GM19238 (cell line): Measurements from ENCODE around the gene ELAVL3.
"Not testable (repeated sequence)": the region's sequence is repeated elsewhere in the genome, so short reads cannot be mapped to it uniquely, and the experiment has no call there.

Experiments used
- DNase-seq: peaks from one replicate; pipeline ENCODE4 v3.0.0; 2011; ENCODE audit warnings: low spot score; ENCODE audit not compliant: insufficient read length

Gene ELAVL3

GRCh38 chr19:11458912-11459311 is 21.9 kb downstream of the ELAVL3 start:
- DNase-seq = not testable (repeated sequence)

- DNase-seq = no peak
Measured at GRCh38 chr19:11458236-11458900, 22.5 kb downstream of the ELAVL3 start.

DNA sequence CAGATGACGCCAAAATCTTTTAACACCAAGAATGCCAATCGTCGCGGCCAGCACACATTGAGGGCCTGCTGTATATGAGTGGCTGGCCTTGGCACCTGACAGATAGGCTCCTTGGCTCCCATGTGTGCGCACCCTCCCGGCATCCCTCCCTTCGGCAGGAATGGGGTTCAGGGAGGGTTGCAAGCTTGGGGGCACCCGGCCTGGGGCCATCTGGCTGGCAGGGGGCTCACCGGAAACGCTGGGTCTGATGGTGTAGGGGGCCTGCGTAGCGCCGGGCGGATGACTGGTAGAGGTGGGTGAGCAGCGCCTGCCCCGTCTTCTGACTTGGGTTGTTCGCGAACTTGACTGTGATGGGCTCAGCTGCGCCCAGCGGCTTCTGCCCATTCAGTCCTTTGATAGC is 23.0 kb downstream of the ELAVL3 start:
- no peak for DNase-seq

- no peak for DNase-seq
Measured at GRCh38 chr19:11457115-11457514, 23.7 kb downstream of the ELAVL3 start.

GRCh38 chr19:11456659-11457058 is 24.2 kb downstream of the ELAVL3 start:
- DNase-seq = no peak

- not testable (repeated sequence) for DNase-seq
Measured at GRCh38 chr19:11455233-11455554, 25.7 kb downstream of the ELAVL3 start.

DNA sequence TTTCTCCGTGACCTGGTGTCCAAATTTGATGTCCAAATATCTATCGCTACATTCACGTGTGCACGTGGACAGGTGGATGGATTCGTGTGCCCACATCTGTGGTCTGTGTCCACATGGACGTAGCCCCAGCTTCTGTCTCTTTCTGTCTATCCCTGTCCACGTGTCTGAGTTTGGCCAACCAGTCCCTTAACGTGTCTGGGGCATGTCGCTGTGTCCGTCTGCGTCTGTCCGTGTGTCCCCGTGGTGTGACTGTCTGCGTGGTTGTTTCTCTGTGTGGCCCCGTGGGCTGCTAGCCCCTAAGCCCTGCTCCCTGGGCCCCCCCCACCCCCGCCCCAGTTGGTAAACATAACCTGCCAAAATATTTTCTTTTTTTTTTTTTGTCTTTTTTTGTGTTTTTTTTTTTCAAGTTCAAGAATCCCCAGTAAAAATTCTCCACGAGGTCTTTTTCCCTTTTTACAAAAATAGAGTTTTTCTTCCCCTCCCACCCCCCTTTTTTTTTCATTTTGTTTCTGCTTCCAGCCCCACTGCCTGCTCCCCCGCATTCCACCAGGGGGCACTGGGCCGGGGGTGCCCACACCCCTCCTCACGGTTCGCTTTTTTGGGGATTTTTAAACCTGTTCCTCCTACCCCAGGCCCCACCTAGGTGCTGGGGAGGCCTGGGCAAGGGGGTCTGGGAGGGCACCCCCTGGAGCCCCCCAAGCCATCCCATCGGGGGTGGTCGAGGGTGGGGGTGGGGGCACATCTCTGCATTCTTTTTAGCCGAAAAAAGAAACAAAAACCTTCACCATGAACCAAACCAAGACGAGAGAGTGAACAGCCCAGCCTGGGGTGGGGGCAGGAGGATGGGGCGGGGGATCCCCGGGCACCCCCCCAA is 27.1 kb downstream of the ELAVL3 start:
- DNase-seq = no peak

- no peak for DNase-seq
Measured at GRCh38 chr19:11452620-11453310, 28.1 kb downstream of the ELAVL3 start.

- no peak for DNase-seq
Measured at GRCh38 chr19:11451871-11452619, 28.8 kb downstream of the ELAVL3 start.

GRCh38 chr19:11451327-11451870 is 29.4 kb downstream of the ELAVL3 start:
- DNase-seq = no peak

- DNase-seq = no peak
Measured at GRCh38 chr19:11450570-11451326, 30.1 kb downstream of the ELAVL3 start.

GRCh38 chr19:11448923-11449554 is 31.8 kb downstream of the ELAVL3 start:
- DNase-seq = no peak

DNA sequence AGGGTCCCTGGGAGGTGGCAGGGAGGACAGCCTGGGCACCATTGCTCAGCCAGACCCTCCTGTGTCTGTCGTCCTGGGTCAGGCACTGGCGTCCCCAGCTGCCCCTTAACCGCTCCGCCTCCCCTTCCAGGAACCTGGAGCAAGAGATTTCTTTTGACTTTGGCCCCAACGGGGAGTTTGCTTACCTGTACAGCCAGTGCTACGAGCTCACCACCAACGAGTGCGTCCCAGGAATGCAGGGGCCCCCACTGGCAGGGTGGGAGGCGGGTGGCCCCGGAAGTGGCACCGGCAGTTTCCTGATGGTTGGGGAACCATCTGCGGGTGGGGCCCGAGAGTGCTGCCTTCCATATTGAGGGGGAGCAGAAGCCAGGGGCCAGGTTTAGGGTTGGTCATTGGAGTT is 32.4 kb downstream of the ELAVL3 start:
- DNase-seq = no peak

- no peak for DNase-seq
Measured at GRCh38 chr19:11447347-11448262, 33.2 kb downstream of the ELAVL3 start.

- DNase-seq = peak; percentile 60
Measured at GRCh38 chr19:11446652-11447301, 34.1 kb downstream of the ELAVL3 start.

GRCh38 chr19:11446271-11446651 is 34.6 kb downstream of the ELAVL3 start:
- no peak for DNase-seq

DNA sequence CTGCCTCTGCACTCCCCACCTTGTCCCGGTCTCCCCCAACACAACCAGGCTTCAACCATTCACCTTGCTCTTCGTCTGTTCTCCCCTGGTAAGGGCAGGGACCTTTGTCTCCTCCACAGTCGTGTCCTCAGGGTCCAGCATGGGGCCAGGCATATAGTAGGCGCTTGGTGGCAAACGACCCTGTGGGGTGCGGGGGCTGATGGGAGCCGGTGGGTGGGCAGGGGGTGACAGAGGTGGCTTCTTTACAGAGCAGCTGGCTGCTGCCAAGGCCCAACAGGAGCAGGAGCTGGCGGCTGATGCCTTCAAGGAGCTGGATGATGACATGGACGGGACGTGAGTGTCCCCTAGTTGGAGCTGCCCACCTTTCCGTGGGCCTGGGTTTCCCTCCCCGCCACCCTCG is 35.7 kb downstream of the ELAVL3 start:
- no peak for DNase-seq

DNA sequence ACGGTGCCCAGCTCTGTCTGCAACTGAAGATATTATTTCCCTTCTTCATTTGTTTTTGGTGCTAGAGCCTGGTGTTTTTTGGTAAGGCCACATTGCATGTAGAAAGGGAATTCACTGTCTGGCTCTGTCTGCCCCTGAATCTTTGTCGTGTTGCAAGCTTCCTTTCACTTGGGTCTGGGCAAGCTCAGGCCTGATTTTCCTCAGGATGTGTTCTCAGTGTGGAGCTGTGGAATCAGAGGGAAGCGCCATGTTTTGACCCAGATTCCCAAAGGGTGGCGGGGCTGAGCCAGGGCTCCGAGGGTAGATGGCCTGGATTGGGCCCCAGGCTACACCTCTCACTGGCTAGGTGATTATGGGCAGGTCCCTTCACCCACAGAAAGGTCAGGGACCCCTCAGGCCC is 36.8 kb downstream of the ELAVL3 start:
- DNase-seq = no peak

- DNase-seq = no peak
Measured at GRCh38 chr19:11437955-11438354, 42.9 kb downstream of the ELAVL3 start.
